HepG2 (cell line): ENCODE measurements around the gene HOXA4. TPM values are rescaled to one million over a fixed set of nuclear protein-coding genes. Genes with fewer than 3 reads are reported as not detected.

Experiments
- AFF4 ChIP-seq: sonication (generic); formaldehyde crosslinking; IDR thresholded peaks from 2 replicates; pipeline ENCODE4 v1.4.0; 2020; ENCODE audit warnings: missing genetic modification reagents
- CTCF ChIP-seq: sonication (generic); formaldehyde crosslinking; IDR thresholded peaks from 2 replicates; pipeline ENCODE4 v1.5.0; 2020; ENCODE audit warnings: mild to moderate bottlenecking, missing genetic modification reagents, moderate library complexity
- HDAC6 ChIP-seq: fragments of 200-600 bp; sonication (generic); IDR thresholded peaks from 2 replicates; pipeline ENCODE4 v1.7.0; 2017; ENCODE audit warnings: mild to moderate bottlenecking, antibody characterized with exemption, low read length, low read depth
- MBNL3 ChIP-seq: fragments of 250-450 bp; sonication (Bioruptor Pico); conservative IDR thresholded peaks from 2 replicates; pipeline ENCODE4 v1.8.0; 2022; ENCODE audit warnings: mild to moderate bottlenecking, inconsistent platforms
- PHF8 ChIP-seq: sonication (generic); formaldehyde crosslinking; IDR thresholded peaks from 2 replicates; pipeline ENCODE4 v1.5.0; 2020; ENCODE audit warnings: missing genetic modification reagents
- RAD21 ChIP-seq: fragments of 450-650 bp; formaldehyde crosslinking; IDR thresholded peaks from 2 replicates; pipeline ENCODE4 v1.5.0; 2020; ENCODE audit warnings: mild to moderate bottlenecking
- SRSF4 ChIP-seq: fragments of 200-400 bp; formaldehyde crosslinking; IDR thresholded peaks from one replicate; pipeline ENCODE4 v1.6.1; 2018; ENCODE audit warnings: mild to moderate bottlenecking, low read depth, low read length, moderate library complexity; ENCODE audit not compliant: poor library complexity, severe bottlenecking
- ZFP36L1 ChIP-seq: sonication (generic); formaldehyde crosslinking; IDR thresholded peaks from 2 replicates; pipeline ENCODE4 v1.8.0; 2022; ENCODE audit warnings: mild to moderate bottlenecking, missing genetic modification reagents, moderate library complexity
- ZNF660 ChIP-seq: sonication (generic); formaldehyde crosslinking; IDR thresholded peaks from 2 replicates; pipeline ENCODE4 v1.5.1; 2020; ENCODE audit warnings: mild to moderate bottlenecking, low read depth, missing genetic modification reagents, borderline replicate concordance
- polyA plus RNA-seq, 8 experiments: library from polyadenylated mRNA; depleted of rRNA in 3 of 8; stranded (reverse) in 7 of 8; unstranded in 1 of 8; fragments of >200 nt; fragmentation: Illumina TruSeq in 4 of 8; extraction: Trizol in 4 of 8; gene quantifications; 2 replicates each; pipeline versions ENCODE4 v1.2.1 to v1.2.3, GENCODE V29; 2011 to 2016; ENCODE audit warnings: low read depth in 4 of 8, missing spikeins in 1 of 8, mixed read lengths in 1 of 8; ENCODE audit not compliant: insufficient read depth in 1 of 8
- total RNA-seq, 5 experiments: library from RNA; depleted of rRNA; stranded (reverse); fragments of >200 nt; fragmentation: Illumina TruSeq; extraction: Trizol; gene quantifications; 2 replicates each; pipeline ENCODE4 v1.2.3, GENCODE V29; 2016; ENCODE audit warnings: low read depth in 1 of 5
- TF ChIP-seq, protein P1 (sequence below), 2 experiments: sonication (generic) in 1 of 2; formaldehyde crosslinking in 1 of 2; IDR thresholded peaks; 2 replicates each; pipeline versions ENCODE4 v1.4.0 to v1.6.1; 2016 to 2020; ENCODE audit warnings: borderline replicate concordance in 1 of 2, low read depth in 1 of 2, mild to moderate bottlenecking in 1 of 2, missing genetic modification reagents in 1 of 2
- TF ChIP-seq, protein P2 (sequence below): sonication (generic); formaldehyde crosslinking; conservative IDR thresholded peaks from 2 replicates; pipeline ENCODE4 v1.4.0; 2020; ENCODE audit warnings: missing genetic modification reagents
- TF ChIP-seq, protein P3 (sequence below), 2 experiments: sonication (generic) in 1 of 2; formaldehyde crosslinking in 1 of 2; IDR thresholded peaks; 2 replicates each; pipeline versions ENCODE4 v1.4.0 to v1.6.1; 2018 to 2020; ENCODE audit warnings: missing genetic modification reagents in 2 of 2, borderline replicate concordance in 1 of 2, low read depth in 1 of 2, mild to moderate bottlenecking in 1 of 2, missing biosample characterization in 1 of 2

The HOXA4 gene
- total and polyA plus RNA-seq, 2 of the 13 experiments (the other 11 are each of a cell fraction or from before 2014, with no cell fraction given), result 2.4 to 5.4 TPM

GRCh38 chr7:27179503-27180430, 49.2 kb upstream of the HOXA4 start (continued):
- TF ChIP-seq SRSF4, result no peak
- 0 out of 2 replicates have a peak, but pooled peaks have one; percentile 30 for TF ChIP-seq RAD21 (CRISPR knock-in tag)
- no peak for TF ChIP-seq ZNF660
- TF ChIP-seq ZFP36L1 (CRISPR knock-in tag), result no peak
- peak; percentile 15; the same call in 1 of the 2 replicates for TF ChIP-seq PHF8 (CRISPR knock-in tag)
- no peak for TF ChIP-seq MBNL3
- TF ChIP-seq, protein P1, sequence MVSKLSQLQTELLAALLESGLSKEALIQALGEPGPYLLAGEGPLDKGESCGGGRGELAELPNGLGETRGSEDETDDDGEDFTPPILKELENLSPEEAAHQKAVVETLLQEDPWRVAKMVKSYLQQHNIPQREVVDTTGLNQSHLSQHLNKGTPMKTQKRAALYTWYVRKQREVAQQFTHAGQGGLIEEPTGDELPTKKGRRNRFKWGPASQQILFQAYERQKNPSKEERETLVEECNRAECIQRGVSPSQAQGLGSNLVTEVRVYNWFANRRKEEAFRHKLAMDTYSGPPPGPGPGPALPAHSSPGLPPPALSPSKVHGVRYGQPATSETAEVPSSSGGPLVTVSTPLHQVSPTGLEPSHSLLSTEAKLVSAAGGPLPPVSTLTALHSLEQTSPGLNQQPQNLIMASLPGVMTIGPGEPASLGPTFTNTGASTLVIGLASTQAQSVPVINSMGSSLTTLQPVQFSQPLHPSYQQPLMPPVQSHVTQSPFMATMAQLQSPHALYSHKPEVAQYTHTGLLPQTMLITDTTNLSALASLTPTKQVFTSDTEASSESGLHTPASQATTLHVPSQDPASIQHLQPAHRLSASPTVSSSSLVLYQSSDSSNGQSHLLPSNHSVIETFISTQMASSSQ (IDR thresholded peaks at IDR 0.05; ENCODE audit: low read depth), result peak; percentile 20; the same call in 1 of the 2 replicates
- TF ChIP-seq, protein P1 (CRISPR knock-in tag; IDR thresholded peaks at IDR 0.05; ENCODE audit: borderline replicate concordance), result peak; percentile 32; the same call in 1 of the 2 replicates
- TF ChIP-seq, protein P2, sequence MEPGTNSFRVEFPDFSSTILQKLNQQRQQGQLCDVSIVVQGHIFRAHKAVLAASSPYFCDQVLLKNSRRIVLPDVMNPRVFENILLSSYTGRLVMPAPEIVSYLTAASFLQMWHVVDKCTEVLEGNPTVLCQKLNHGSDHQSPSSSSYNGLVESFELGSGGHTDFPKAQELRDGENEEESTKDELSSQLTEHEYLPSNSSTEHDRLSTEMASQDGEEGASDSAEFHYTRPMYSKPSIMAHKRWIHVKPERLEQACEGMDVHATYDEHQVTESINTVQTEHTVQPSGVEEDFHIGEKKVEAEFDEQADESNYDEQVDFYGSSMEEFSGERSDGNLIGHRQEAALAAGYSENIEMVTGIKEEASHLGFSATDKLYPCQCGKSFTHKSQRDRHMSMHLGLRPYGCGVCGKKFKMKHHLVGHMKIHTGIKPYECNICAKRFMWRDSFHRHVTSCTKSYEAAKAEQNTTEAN (CRISPR knock-in tag), result no peak
- TF ChIP-seq HDAC6, result no peak
- TF ChIP-seq CTCF (CRISPR knock-in tag), result peak; percentile 82
- TF ChIP-seq, protein P3, sequence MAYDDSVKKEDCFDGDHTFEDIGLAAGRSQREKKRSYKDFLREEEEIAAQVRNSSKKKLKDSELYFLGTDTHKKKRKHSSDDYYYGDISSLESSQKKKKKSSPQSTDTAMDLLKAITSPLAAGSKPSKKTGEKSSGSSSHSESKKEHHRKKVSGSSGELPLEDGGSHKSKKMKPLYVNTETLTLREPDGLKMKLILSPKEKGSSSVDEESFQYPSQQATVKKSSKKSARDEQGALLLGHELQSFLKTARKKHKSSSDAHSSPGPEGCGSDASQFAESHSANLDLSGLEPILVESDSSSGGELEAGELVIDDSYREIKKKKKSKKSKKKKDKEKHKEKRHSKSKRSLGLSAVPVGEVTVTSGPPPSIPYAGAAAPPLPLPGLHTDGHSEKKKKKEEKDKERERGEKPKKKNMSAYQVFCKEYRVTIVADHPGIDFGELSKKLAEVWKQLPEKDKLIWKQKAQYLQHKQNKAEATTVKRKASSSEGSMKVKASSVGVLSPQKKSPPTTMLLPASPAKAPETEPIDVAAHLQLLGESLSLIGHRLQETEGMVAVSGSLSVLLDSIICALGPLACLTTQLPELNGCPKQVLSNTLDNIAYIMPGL (CRISPR knock-in tag; IDR thresholded peaks at IDR 0.05; ENCODE audit: borderline replicate concordance in 1 of 2, low read depth in 1 of 2), result peak; percentile 58 to 75; a peak in 2 of 4 replicates
- no peak for TF ChIP-seq AFF4 (CRISPR knock-in tag)
